GM18505 (cell line): Measurements from ENCODE around the gene ADCY9.
"Not testable (repeated sequence)": the region's sequence is repeated elsewhere in the genome, so short reads cannot be mapped to it uniquely, and the experiment has no call there.

Experiments used
- ATAC-seq: cut with Tn5 transposase; IDR thresholded peaks from one replicate; pipeline ENCODE4 v1.9.1; 2021; ENCODE audit not compliant: unreplicated experiment
- POLR2A ChIP-seq: IDR thresholded peaks from 4 replicates; pipeline ENCODE4 v1.6.1; 2011; ENCODE audit warnings: borderline replicate concordance; ENCODE audit not compliant: insufficient read depth, insufficient read length; ENCODE audit errors: extremely low read depth

ADCY9 gene

DNA sequence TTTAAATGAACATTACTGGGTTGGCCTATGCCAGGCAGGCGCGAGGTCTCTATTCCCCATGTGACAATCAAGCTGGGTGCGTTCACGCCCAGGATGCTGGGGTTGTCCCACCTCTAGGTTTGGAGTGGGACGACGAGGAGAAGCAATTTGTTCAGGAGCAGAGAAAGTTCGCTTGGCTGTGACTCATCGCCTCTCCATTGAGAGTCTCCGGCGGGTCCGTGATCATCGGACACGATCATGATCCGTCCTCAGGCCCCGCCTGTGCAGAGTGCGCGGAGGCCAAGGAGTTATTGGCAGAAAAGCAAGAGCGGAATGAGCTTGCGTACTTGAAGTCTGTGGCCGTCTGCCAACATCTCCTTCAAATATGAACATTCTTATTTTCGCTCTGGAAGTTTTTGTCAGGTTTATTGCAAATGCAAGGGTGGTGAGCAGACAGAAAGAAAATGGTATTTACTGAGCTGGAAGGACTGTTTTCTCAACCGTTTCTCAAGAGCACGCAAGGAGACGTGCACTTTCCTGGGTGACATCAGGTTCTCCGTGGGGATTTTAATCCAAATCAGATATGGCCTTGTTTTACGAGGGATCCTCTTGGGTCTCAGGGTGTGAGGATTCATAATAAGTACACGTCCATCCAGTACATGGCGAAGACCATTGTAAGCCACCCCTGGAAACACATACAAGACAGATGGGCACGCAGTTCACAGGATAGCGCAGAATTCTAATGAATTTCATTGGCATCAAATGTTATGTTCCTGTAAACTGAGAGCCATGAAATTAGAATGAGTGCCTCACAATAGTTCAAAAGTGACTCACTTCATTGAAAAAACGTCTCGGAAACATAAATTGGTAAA lies 165.7 kb downstream of the ADCY9 start:
- TF ChIP-seq POLR2A: no peak
- no peak for ATAC-seq

DNA sequence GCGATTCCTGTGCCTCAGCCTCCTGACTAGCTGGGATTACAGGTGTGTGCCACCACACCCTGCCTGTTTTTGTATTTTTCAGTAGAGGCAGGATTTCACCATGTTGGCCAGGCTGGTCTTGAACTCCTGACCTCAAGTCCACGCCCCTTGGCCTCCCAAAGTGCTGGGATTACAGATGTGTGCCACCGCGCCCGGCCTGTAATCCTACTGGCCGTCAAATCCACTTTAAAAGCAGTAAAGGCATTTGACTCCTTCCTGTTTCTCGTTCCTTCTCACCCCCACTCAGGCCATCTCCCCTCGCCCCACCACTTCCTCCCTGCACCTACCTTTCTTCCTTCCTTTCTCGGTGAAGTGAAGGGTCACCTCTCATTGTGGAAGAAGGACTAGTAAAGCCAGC lies 166.3 kb downstream of the ADCY9 start:
- no peak for ATAC-seq

DNA sequence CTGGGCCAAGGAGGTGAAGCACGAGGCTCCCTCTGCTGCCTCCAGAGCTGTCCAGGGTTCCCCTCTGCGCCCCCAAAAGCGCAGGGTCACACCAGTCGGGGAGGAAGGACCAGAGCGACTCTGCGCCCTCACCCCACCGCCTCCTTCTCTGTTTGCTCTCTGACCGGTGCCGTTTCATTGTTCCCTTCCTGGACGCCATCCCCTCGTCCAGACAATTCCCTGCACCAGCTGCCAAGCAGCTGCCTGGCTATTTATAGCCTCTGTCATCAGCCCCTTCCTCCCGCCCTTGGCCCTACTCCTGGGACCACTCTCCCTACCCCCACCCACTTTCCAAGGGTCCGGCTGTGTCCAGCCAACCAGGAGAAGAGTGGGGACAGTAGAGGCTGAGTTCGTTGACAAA lies 167.0 kb downstream of the ADCY9 start:
- ATAC-seq: no peak
- TF ChIP-seq POLR2A: no peak

More for the DNA sequence above, 166.3 kb downstream of the ADCY9 start:
- TF ChIP-seq POLR2A: no peak

DNA sequence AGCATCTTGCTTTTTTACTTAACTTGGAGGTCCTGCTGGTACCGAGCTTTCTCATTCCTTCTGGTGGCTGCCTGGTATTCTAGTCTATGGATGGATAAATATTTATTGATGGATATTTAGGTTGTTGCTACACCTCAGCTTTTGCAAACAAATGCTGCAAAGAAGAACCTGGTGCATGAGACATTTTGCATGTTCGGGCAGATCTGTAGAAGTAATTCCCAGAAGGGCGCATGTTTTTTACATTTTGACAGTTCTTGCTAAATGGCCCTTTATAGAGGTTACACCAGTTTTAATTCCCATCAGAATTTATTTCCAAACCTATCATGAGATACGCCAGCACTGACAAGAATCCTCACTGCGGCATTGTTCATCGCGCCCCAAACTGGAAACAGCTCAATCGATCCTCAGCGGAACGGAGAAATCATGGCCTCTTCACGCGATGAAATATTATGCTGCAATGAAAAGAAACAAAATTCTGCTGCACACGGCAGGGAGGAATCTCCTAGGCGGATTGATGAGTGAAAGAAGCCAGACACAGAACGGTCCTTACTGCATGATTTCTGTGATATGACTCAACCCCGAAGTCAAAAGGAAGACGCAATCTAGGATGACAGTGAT lies 167.8 kb downstream of the ADCY9 start:
- no peak for TF ChIP-seq POLR2A
- ATAC-seq: no peak

DNA sequence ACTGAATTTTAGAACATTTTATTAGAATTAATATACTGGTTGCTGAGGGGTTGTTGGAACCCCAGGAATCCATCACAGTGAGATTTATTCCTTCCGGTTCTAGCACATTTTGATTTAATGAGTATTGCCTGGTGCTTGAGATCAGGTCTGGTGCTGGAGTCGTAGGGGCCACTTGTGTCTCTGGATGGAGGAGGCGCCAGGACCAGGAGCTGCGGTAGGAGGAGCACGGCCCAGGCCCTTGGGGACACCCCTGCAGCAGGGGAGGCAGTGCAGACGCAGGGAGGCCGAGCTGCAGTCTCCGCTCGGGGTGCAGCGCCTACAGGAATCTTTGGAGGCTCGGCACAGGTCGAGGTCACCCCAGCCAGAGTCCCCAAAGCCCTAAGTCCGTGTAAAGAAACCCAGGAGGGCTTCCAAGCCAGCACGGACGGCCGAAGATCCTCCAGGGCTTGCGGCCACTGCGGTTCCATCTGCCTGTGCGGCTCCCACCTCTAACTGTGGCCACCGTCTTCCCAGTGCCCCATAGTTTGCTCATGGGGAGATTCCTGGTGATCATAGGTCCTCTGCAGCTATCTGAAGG lies 169.6 kb downstream of the ADCY9 start:
- ATAC-seq: no peak
- no peak for TF ChIP-seq POLR2A

DNA sequence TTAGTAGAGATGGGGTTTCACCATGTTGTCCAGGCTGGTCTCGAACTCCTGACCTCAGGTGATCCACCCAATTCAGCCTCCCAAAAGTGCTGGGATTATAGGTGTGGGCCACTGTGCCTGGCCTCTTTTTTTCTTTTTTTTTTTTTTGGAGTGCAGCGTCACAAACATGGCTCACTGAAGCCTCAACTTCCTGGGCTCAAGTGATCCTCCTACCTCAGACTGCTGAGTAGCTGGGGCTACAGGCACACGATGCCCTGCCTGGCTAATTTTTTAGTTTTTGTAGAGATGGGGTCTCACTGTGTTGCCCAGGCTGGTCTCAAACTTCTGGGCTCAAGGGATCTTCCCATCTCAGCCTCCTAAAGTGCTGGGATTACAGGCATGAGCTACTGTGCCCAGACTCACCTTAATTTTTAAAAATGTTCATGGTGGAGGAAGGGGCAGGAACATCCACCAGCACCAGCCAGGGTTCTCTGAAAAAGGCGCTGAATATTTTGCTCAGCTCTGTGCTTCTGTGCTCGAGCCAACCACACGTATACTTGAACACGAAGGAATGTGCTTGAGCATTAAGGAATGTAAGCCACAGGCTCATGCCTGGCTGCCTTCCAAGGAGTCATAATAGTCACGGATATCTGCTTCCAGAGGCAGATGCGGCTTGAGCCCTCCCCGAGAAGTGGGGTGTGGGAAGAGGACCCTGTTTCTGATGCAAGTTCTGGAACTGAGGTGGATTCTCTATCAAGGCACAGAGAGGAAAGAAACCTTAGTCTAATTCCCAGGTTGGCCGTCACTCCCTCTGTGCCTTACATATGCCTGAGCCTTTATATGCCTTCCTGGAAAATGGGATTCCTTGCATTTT lies 170.3 kb downstream of the ADCY9 start:
- no peak for TF ChIP-seq POLR2A
- ATAC-seq: no peak

DNA sequence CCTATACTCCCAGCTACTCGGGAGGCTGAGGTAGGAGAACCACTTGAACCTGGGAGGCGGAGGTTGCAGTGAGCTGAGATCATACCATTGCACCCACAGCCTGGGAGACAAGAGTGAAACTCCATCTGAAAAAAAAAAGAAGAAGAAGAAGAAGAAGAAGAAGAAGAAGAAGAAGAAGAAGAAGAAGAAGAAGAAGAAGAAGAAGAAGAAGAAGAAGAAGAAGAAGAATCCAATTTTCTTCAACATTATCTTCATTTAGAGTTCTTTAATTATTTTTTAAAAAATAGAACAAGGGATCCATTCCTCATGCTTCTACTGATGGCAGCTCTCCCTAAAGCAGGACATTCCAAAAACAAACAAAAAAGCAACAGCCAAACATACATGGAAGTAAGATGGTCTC lies 171.8 kb downstream of the ADCY9 start:
- ATAC-seq: not testable (repeated sequence)

DNA sequence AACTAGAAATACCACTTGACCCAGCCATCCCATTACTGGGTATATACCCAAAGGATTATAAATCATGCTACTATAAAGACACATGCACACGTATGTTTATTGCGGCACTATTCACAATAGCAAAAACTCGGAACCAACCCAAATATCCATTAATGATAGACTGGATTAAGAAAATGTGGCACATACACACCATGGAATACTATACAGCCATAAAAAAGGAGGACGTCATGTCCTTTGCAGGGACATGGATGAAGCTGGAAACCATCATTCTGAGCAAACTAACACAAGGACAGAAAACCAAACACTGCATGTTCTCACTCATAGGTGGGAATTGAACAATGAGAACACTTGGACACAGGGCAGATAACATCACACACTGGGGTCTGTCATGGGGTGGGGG lies 174.1 kb downstream of the ADCY9 start:
- not testable (repeated sequence) for ATAC-seq

DNA sequence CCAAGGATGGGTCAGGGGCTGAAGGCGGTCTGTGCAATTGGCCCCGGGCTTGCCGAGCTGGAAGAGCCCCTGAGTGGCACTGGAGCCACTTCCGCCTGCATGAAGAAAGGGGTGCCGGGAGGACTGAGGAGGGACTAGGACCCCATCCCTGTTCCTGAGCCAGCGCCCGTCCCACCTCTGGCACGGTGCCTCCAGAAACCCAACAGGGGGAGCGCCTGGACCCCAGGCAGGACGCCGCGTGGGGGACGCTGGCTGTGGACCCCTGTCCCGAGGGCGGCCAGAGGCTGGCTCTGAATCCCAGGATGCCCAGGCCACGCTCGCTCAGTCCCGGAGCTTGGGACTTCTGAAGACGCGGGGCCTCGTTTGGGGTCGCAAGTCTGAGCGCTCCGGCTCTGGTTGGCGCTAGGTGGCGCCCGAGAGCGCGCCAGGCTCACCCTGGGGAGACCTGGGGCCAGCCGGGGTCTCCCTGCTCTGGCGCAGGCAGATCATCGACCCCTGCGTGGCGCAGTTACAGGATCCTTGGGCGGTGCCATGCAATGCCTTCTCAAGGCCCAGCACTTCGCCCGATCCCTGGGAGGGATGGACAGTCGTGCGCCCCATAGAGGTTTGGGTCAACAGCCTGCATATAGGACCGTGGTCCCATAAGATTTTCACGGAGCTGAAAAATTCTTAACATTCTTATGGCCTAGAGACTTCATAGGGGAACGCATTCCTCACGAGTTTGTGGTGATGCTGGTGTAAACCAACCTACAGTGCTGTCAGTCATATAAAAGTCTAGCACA lies 177.2 kb downstream of the ADCY9 start:
- ATAC-seq: no peak
- TF ChIP-seq POLR2A: no peak

DNA sequence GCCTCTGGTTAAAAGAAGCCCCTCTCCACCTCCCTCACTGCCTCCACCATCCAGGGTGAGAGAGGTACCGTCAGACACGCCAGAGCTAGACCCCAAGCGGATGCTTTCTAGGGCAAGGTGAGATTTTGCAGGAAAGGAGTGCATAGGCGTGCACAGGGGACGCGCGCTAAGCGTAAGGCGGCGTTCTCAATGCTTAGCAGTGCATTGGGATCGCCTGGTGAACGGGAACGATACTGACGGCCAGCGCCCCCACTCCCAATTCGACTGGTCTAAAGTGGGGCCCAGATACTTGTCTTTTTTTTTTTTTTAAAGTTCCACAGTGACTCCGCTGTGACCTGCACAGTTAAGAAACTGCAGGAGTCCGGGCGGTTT lies 177.8 kb downstream of the ADCY9 start:
- TF ChIP-seq POLR2A: no peak
- ATAC-seq: no peak

DNA sequence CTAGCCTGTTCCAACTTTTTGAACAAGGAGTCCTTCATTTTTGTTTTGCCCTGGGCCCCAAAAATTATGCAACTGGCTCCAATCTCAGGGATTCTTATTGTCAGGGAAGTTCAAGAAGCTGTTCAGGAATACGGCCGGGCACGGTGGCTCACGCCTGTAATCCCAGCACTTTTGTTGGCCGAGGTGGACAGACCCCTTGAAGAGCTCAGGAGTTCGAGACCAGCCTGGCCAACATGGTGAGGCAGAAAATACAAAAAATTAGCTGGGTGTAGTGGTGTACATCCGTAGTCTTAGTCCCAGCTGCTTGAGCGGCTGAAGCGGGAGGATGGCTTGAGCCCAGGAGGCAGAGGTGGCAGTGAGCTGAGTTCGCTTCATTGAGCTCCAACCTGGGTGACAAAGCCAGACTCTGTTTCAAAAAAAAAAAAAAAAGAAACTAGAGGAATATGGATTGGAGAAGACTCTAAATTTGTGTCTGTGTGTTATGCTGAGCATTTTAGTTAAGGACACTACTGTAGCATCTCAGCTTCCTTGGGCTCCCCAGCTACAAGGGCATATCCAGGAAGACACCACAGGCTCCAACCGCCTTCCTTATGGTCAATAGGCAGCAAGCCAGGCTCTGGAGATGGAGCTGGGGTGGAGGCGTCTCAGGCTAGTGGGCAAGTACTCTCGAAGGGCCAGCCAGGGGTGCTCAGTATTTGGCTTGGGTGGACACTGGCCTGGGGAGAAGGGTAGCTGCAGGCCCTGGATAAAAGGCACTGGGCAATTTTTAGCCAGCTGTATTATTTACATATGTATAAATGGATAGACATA lies 179.0 kb downstream of the ADCY9 start:
- no peak for TF ChIP-seq POLR2A
- ATAC-seq: no peak

DNA sequence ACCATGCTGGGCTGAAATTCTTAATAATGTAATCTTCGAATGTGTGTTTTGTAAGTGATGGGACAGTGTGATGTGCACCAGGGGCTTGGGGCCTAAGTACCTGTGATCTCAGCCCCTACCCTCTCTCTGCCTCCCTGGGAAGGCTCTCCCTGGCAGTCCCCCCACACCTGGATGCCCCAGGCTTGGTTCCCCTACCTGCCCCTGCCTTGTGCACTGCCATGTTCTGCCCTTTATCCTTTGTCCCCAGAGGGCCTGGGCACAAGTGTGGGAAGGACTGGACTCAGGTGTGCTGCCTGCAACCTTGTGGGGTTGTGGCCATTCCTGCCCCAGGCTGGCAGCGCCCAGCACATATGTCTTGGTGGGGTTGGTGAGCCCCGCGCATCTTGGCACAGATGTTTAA lies 180.3 kb downstream of the ADCY9 start:
- ATAC-seq: no peak
- TF ChIP-seq POLR2A: no peak
